HG03521 (cell line): Measurements from ENCODE around the gene ASTN2.

Experiments used
- ATAC-seq: cut with Tn5 transposase; IDR thresholded peaks from one replicate; pipeline ENCODE4 v1.9.1; 2021; ENCODE audit warnings: mild to moderate bottlenecking, moderate library complexity; ENCODE audit not compliant: unreplicated experiment

Gene ASTN2

DNA sequence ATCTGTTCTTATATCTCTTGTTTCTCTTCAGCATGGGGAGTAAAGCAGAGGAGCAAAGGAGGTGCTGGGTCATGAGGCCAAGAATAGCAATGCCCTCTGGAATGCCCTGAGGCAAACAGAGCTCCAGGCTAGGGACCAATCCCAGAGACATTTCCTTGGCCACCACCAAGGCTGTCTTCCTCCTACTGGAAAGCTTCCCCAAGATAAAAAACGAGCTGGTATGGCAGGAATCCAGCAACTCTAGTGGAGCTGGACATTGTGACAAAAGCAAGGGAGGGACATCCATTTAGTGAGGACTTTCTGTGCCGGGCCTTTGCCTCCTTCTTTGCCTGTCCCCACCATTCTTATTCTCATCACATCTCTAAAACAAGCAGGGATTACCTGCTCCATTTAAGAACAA lies 161.6 kb downstream of the ASTN2 start:
- ATAC-seq, result no peak

DNA sequence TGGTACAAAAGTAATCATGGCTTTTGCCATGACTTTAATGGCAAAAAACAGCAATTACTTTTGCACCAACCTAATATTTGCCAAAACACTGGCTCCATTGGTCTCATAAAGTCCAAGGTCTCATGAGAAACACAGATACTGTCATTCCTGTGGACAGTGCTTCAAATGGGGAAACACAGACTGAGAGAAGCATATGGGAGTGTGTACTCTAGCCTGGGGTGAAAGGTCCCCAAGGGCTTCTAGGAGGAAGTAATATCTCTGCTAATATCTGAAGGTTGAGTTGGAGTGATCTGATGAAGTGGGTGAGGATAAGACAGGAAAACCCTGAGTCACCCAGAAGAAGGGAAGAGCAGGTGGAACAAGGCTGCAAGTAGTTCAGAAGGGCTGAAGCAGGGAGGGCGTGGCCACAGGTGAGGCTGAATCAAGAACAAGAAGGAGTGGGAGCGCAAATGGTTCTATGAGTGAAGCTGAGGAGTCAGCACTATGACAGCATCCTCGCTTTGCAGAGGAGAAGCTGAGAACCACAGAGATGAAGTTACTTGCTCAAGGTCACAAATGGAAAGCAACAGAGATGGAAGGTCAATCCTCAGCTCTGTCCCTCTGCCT lies 164.1 kb downstream of the ASTN2 start:
- ATAC-seq, result no peak

DNA sequence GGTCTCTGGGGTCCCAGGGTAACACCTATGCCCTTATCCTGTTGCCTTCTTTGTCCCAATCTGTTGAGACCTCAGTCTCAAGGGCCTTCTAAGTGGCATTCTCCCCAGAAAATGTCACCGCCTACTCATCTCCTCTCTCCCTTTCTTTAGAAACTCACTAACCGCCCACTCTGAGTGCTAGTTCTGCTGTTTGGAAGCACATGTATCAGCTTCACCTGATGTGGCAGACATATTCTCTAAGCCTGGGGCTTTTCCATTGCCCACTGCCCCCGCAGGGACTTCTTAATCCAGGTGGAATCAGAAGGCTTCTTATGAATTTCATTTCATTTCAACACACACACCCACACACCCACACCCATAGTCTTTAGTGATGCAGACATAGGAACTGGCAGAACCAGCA lies 165.1 kb downstream of the ASTN2 start:
- no peak for ATAC-seq

DNA sequence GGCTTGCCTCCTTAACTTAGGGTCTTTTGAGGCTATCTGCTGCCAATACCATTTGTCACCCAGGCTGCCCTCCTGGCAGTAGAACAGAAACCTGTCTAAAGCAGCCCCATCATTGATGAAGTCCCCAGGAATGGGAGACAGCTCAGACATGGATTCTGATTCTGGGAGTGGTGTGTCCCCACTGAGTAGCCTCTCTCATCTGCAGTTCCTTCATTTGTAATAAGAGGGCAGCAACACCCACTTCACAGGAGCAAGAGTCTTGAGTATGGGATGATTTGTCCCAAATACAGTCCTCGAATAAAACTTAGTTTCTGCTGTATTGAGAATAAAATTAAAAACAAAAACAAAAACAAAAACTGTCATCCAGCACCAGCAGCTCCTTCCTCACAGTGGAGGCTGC lies 167.6 kb downstream of the ASTN2 start:
- no peak for ATAC-seq

DNA sequence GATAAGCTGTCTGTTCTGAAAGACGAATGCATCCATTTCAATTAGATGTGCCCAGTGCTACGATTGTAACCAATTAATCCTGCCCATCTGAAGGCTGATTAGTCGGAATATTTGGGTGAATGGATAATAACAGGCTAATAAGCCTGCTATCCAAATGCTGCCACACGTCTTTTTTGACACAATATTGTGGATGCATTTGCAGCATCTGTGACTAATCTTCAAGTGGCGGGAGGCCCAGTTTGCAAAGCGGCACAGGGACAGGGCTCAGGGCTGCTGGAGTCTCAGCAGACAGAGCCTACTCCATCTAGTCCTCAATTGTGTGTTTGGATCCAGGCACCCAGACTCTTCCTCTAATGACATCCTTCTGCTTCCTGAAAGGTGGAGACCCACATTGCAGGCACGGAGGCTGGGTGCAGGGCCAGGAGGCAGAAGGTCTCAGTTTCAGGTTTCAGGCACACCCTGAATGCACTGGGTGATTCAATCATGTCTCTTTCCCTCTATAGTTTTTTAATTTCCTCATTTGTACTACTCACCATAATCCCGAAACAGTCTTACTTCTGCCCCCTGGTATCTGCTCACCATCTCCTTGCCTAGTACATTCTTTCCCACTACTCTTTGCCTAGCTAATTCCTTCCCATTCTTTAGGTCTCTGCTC lies 169.6 kb downstream of the ASTN2 start:
- ATAC-seq, result no peak

DNA sequence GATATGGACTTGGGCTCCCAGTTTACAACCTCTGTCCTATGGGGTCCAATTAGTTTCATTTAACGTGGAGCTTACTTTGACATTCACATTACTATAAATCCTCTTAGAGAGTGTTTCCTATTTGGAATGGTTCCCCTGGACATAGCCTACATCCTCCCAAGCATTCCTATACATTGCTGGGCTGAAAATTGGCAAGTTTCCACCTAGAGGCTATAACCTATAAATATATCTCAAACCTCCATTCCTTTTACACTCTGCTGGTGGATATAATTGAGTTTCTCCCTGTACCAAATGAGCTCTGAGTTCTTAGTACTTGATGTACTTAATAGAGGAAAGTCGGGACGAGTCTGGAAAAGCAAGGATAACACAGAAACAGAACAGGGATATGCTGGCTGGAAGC lies 172.8 kb downstream of the ASTN2 start:
- no peak for ATAC-seq

DNA sequence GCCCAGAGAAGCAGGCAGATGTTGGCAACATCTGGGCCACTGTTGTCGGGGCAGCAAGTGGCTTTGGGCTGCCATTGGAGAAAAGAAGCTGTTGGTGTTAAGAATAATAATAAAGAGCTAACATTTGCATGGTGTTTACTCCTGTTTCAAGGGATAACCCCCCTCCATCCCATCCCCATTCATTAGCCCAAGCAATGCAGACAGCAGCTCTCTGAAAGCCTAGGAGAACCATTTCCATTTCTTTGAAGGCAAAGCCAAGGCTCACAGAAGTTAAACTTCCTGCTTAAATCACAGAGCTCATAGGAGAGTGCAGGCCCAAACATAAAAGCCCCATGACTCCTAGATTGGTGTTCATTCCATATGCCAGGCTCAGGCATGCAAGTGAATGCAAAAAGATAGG lies 175.4 kb downstream of the ASTN2 start:
- no peak for ATAC-seq

DNA sequence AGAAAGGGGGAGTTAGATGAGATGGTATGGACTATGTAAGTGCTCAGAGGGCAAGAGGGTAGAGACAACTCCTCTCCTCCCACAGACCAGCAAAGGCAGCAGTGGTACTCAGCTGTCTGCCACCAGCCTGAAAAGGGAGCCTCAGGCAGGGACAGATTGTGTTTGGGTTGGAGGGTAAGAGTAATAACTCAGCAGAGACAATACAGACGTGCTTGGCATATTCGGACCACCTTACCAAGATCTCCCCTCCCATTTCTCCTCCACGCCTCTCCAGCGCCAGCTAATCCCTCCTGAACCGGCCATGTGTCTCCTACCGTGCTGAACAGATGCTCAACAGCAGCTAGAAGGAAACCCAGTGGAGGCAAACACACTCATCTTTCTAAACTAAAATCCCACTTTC lies 180.8 kb downstream of the ASTN2 start:
- no peak for ATAC-seq

DNA sequence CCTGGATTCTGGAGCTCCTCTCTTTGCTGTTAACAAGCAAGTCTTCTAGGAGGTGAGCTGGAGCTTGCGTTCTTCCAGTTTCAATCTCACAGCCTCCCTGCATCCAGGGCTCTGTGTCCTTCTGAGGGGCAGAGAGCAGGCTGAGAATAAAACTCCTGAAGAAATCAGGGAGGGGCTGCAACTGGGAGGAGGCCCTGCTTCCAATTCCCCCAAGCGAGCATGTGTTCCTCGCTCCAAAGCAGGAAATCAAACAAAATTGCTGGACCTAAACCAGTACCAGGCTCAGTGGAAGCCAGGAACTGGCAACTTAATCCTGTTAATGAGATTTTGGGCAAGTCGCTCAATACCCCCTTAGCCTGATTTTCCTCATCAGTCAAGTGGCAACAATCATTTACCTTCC lies 181.8 kb downstream of the ASTN2 start:
- no peak for ATAC-seq

DNA sequence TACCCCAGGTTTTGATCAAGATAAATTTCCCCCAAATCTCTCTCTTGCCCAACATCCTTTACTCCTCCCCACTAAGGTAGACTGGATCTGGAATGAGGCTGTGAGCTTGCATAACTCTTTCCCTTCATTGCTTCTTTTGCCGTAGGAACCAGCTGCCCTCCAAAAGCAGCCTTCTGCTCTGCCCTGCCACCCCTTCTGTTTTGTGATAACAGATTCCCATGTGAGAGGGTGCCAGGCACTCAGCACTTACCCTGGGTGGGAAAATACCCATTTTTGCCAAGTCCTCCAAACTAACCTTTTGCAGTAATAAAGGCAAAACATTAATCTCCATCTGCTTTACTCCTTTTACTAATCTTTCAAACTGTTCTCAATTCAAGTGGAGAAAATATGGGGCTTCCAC lies 182.6 kb downstream of the ASTN2 start:
- no peak for ATAC-seq

DNA sequence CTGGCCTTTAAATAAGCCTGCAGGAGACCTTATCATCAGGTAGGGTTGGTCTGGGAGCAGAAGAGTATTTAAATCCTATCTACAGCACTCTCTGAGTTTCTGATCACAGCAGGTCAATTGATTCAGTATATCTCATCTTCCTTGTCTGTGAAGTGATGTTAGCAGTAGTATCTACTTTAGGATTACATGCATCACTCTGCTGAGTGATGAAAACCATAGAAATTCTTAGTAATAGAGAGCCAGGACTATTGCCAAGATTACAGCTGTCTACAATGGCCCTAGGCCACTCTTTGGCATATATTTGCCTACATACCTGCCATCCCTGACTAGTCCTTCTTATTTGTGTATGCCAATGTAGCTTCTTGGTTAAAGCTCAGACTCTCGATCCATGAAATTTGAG lies 183.8 kb downstream of the ASTN2 start:
- ATAC-seq, result no peak

DNA sequence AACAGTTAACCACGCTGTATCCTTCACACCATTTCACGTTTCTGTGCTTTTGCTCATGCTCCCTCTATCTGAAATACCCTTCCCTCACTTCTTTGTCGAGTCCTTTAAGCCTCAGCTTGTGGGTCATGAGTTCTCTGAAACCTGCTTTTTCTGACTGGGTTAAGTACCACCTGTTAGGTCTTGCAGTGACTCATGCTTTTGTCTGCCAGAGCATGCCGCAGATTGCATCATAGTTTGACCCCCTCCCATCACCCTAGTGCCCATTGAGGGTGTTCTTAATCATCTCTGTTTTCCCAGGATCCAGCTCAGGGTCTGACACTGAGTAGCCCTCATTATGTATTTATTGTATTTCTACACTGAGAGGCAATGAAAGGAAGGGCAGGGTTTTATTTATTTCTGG lies 190.2 kb downstream of the ASTN2 start:
- ATAC-seq, result no peak

DNA sequence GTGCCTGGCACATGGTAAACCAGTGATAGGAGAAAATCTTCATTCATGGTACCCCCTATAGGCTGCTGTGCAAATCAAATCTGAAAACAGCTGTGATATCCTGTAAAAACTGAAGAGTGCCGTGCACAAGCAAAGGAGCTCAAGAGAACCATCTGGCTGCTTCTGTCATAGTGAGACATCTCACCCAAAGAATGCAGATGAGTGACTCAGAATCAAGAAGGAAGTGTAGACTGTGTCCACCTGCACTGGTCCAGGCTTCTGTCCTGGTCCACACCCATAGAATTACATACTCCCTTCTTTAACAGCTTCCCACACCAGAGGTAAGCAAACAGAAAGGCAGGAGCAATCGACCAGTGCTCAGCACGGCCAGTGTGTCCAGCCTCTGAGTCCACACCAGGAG lies 195.9 kb downstream of the ASTN2 start:
- no peak for ATAC-seq

DNA sequence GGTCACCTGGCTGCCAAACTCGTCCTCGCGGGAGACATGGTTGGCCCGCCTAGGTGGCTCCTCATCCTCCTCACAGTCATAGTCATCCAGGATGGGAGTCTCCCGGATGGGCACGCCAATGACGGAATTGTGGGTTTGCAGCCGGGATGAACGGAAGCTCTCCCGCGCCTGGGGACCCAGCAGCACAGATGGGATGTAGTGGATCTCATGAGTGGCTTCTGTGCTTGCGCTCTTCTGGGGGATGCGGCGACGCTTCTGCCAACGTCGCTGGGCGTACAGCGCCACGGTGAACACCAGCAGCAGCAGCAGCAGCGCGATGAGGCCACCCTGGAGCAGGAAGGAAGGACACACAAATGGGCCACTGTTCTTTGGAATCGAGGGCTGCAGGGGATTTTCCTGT lies 200.4 kb downstream of the ASTN2 start:
- ATAC-seq, result no peak

DNA sequence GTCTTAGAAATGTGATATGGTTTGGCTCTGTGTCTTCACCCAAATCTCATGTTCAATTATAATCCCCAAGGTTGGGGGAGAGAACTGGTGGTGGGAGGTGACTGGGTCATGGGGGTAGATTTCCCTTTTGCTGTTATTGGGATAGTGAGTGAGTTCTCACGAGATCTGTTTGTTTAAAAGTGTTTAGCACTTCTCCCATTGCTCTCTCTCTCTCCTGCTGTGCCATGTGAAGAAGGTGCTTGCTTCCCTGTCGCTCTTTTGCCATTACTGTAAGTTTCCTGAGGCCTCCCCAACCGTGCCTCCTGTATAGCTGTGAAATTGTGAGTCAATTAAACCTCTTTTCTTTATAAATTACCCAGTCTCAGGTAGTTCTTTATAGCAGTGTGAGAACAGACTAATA lies 203.6 kb downstream of the ASTN2 start:
- no peak for ATAC-seq

DNA sequence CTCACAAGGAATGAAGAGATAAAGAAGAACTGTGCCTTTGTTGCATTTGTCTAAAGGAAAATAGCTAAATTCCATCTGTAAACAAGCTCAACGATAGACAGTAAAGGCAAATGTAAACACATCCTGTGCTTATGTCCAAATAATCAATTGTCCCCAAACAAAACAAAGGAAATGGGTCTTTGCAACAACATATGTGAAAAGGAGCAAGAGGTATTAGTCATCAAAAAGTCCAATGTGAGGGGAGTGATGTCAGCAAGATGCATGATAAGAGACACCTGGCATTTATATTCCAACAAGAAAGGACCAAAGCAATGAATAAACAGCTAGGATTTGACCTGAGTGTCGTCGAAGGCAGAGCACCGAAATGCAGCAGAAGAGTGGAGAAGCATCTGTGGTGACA lies 209.1 kb downstream of the ASTN2 start:
- no peak for ATAC-seq

DNA sequence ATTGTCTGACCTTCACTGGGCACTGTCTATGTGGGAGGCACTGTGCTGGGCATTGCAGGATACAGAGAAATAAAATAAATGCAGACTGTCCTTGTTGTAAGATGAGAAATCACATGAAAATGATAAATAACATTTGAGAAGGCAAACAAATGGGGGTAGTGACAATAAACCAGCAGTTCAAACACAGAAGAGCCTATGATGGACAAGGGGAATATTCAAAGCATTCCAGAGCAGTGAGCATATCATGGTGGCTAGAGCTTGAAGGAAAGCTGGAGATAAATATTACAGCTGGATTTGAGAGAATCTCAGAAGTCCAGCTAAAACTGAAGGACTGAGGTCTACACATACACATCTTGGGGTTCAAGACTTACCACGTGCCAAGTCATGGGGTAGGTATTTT lies 209.9 kb downstream of the ASTN2 start:
- ATAC-seq, result no peak

DNA sequence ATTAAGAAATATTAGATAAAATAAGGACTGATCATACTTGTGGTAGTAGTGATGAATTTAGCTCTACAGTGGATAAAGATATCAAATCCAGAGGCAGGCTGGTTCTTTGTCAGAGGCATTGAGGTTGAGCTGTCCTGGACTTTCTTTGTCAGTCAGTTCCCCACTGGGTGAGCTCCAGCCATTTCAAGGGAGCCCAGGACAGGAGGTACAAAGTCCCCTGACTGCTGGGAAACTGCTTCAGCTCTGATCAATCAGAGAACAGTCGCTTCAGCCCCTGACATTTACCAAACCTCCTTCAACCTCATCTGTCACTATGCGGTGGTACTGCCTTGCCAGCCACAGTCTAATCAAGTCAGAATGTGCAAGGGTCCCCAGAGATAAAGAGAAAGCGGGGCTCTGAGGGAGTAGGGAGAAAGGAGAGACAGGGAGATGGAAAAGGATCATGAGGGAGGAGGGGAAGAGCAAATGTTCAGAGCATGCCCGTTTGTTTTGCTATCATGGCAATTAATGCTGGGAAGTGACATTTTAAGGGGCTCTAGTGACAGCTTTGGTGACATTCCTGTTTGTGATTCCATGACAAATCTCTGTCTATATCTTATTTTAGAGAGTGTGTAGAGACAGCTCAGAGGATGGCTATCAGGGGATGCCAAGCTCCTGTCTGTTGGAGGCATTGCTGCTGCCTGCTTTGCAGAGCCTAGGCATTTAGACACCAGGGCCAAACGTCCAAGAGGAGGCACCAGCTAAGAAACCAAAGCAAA lies 223.2 kb downstream of the ASTN2 start:
- ATAC-seq, result no peak

DNA sequence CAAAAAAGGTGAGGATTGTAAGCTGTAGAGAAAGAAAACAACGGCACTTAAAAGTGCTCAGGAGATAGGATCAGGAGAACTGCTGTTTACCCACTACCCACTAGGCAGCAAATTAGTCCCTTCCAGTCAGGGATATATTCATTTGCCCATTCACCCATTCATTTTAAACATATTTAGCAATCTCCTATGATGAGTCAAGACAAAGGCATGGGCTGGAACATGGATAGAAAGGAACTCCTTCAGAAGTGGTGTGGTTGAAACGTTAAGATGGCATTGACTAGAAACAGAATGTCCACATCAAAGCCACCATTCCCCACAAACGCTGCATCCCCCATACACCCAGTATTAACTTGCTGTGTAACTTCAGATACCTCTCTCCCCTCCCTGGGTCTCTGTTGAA lies 225.7 kb downstream of the ASTN2 start:
- no peak for ATAC-seq

DNA sequence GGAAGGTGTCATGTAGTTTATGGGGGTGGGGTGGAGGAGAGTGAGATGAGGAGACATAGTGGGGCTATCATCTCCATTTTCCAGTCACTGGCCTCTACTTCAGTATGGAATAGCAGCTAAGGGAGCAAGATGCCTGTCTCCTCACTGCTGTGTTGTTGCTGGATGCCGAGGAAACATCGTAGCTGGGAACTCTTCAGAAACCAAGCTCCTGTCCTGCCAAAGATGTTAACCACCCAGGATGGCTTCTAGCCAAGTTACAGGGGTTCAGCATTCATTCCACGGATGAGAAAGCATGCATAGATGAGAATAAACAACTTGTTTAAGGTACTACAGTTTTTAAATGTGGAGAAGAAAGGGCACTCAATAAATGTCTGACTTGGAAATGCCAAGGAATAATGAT lies 226.5 kb downstream of the ASTN2 start:
- ATAC-seq, result no peak

DNA sequence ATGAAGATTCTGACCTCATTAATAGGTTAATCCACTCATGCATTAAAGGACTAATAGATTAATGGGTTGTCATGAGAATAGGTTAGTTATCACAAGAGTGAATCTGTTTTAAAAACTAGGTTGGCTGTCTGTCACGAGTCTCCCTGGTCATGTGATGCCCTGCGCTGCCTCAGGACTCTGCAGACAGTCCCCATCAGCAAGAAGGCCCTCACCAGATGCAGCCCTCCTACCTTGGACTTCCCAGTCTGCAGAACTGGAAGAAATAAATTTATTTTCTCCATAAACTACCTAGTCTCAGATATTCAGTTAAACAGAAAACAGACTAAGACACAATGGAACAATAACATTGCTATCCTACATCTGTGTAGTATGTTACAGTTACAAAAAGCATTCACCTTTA lies 227.4 kb downstream of the ASTN2 start:
- ATAC-seq, result no peak

DNA sequence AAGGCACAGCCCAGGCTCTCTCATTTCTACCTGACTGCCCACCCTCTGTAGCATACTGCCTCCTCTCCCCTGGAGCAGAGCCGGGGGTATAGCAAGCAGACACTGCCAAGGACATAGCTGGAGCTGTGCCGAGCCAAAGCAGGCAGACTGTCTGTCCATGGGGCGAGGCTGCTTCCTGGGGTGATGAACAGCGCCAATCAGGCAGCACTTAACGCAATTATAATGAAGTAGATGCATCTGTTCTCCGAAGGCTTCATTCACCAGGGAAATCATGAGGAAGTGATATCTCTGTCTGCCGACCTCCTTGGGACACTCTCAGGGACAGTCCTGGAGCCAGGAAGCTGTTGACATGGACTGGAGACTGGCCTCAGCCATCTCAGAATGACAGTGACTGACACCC lies 230.7 kb downstream of the ASTN2 start:
- no peak for ATAC-seq
